Renal pelvis (tissue), 12 donors: ENCODE results near the gene TMEM233. TPM values are rescaled to one million over a fixed set of nuclear protein-coding genes. Genes with fewer than 3 reads are reported as not detected.

Source experiments
- DNase-seq: peaks from one replicate; pipeline ENCODE4 v3.0.0-alpha.2; 2013
- long read RNA-seq, 16 experiments: transcript quantifications; one replicate each; lab custom pipeline, GENCODE V29; 2026
- polyA plus RNA-seq, 3 donors: library from polyadenylated mRNA; unstranded; fragments of 120-200 nt; gene quantifications; one replicate each; pipeline ENCODE4 v1.2.1, GENCODE V29; 2013; ENCODE audit not compliant: insufficient read length in 3 of 3

The TMEM233 gene
- 1 to 10 TPM; 1.4 to 2.0 (median 1.8) TPM for polyA plus RNA-seq
- long read RNA-seq, donor 1, partial matches to known transcripts, result 0 of 1 reads
- long read RNA-seq, donor 1, other reads (novel, unspliced or antisense), result 0 of 1 reads
- long read RNA-seq, donor 2, result 0 reads
- long read RNA-seq, donor 3, result 0 reads
- long read RNA-seq, donor 4, partial matches to known transcripts, result 0 of 1 reads
- long read RNA-seq, donor 4, other reads (novel, unspliced or antisense), result 0 of 1 reads
- long read RNA-seq, donor 5, result 0 reads
- long read RNA-seq, donor 6, partial matches to known transcripts, result 0 of 2 reads
- long read RNA-seq, donor 6, other reads (novel, unspliced or antisense), result 0 of 2 reads
- long read RNA-seq, donor 7, partial matches to known transcripts, result 0 of 1 reads
- long read RNA-seq, donor 7, other reads (novel, unspliced or antisense), result 0 of 1 reads
- long read RNA-seq, donor 8, result 0 reads
- long read RNA-seq, donor 9, transcript TMEM233-201 (3 exons, 3,081 nt), result major isoform, 5 of 5 reads
- long read RNA-seq, donor 9, partial matches to known transcripts, result 0 of 5 reads
- long read RNA-seq, donor 9, other reads (novel, unspliced or antisense), result 0 of 5 reads
- long read RNA-seq, donor 10, result 0 reads
- long read RNA-seq, donor 11, partial matches to known transcripts, result 0 of 1 reads
- long read RNA-seq, donor 11, other reads (novel, unspliced or antisense), result 0 of 1 reads
- long read RNA-seq, donor 12, result 0 reads
- long read RNA-seq, donor 13, result 0 reads
- long read RNA-seq, donor 14, result 0 reads
- long read RNA-seq, donor 15, result 0 reads
- long read RNA-seq, donor 16, result 0 reads

- DNase-seq, result no peak
Observed at GRCh38 chr12:119593578-119594398, at the start of gene TMEM233. Gene TMEM233 (plus strand): TSS chr12:119593774. CDS start chr12:119593849, 75 bp downstream.

- peak; percentile 58 for DNase-seq
Observed at GRCh38 chr12:119544765-119545625, 48.6 kb upstream of the TMEM233 start.

- DNase-seq, result no peak
Observed at GRCh38 chr12:119546340-119546739, 47.2 kb upstream of the TMEM233 start.

- no peak for DNase-seq
Observed at GRCh38 chr12:119547001-119547400, 46.6 kb upstream of the TMEM233 start.

- no peak for DNase-seq
Observed at GRCh38 chr12:119556854-119557253, 36.7 kb upstream of the TMEM233 start.

- DNase-seq, result no peak
Observed at GRCh38 chr12:119565404-119565803, 28.2 kb upstream of the TMEM233 start.

- no peak for DNase-seq
Observed at GRCh38 chr12:119570771-119571170, 22.8 kb upstream of the TMEM233 start.

- no peak for DNase-seq
Observed at GRCh38 chr12:119573086-119573485, 20.5 kb upstream of the TMEM233 start.

- no peak for DNase-seq
Observed at GRCh38 chr12:119574255-119574654, 19.3 kb upstream of the TMEM233 start.

GRCh38 chr12:119576118-119576810, 17.3 kb upstream of the TMEM233 start:
- no peak for DNase-seq

- no peak for DNase-seq
Observed at GRCh38 chr12:119576915-119577314, 16.7 kb upstream of the TMEM233 start.

- no peak for DNase-seq
Observed at GRCh38 chr12:119578112-119578511, 15.5 kb upstream of the TMEM233 start.

- no peak for DNase-seq
Observed at GRCh38 chr12:119589097-119589496, 4.5 kb upstream of the TMEM233 start.

GRCh38 chr12:119589634-119590033, 3.9 kb upstream of the TMEM233 start:
- no peak for DNase-seq

- DNase-seq, result no peak
Observed at GRCh38 chr12:119592232-119592631, 1.3 kb upstream of the TMEM233 start.

- DNase-seq, result no peak
Observed at GRCh38 chr12:119594399-119594730, 791 bp downstream of the TMEM233 start.

- no peak for DNase-seq
Observed at GRCh38 chr12:119594772-119595445, 1.3 kb downstream of the TMEM233 start.

GRCh38 chr12:119598159-119598558, 4.6 kb downstream of the TMEM233 start:
- no peak for DNase-seq

GRCh38 chr12:119601877-119602733, 8.5 kb downstream of the TMEM233 start:
- DNase-seq, result no peak
